Suprapubic skin (tissue), 4 donors: ENCODE data around the gene IL11.
"Not testable (repeated sequence)": the region's sequence is repeated elsewhere in the genome, so short reads cannot be mapped to it uniquely, and the experiment has no call there.

Source experiments
- EP300 ChIP-seq: sonication (generic); formaldehyde crosslinking; IDR thresholded peaks from one replicate; pipeline ENCODE4 v1.6.1; 2017; ENCODE audit warnings: antibody characterized with exemption
- POLR2A ChIP-seq, 2 donors: fragments of 450-650 bp; IDR thresholded peaks; one replicate each; pipeline ENCODE4 v1.6.1; 2017; ENCODE audit warnings: antibody characterized with exemption in 2 of 2, mild to moderate bottlenecking in 2 of 2, moderate library complexity in 2 of 2
- POLR2AphosphoS5 ChIP-seq, 3 donors: sonication (generic); formaldehyde crosslinking; IDR thresholded peaks; one replicate each; pipeline ENCODE4 v1.6.1; 2017; ENCODE audit warnings: antibody characterized with exemption in 3 of 3
- TF ChIP-seq, protein P1 (sequence below), 2 donors: fragments of 200-600 bp in 1 of 2; fragments of 450-650 bp in 1 of 2; sonication (generic) in 1 of 2; IDR thresholded peaks; one replicate each; pipeline ENCODE4 v1.5.1; 2016 to 2019; ENCODE audit warnings: antibody characterized with exemption in 2 of 2, mild to moderate bottlenecking in 1 of 2, moderate library complexity in 1 of 2

- TF ChIP-seq, protein P1, sequence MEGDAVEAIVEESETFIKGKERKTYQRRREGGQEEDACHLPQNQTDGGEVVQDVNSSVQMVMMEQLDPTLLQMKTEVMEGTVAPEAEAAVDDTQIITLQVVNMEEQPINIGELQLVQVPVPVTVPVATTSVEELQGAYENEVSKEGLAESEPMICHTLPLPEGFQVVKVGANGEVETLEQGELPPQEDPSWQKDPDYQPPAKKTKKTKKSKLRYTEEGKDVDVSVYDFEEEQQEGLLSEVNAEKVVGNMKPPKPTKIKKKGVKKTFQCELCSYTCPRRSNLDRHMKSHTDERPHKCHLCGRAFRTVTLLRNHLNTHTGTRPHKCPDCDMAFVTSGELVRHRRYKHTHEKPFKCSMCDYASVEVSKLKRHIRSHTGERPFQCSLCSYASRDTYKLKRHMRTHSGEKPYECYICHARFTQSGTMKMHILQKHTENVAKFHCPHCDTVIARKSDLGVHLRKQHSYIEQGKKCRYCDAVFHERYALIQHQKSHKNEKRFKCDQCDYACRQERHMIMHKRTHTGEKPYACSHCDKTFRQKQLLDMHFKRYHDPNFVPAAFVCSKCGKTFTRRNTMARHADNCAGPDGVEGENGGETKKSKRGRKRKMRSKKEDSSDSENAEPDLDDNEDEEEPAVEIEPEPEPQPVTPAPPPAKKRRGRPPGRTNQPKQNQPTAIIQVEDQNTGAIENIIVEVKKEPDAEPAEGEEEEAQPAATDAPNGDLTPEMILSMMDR (IDR thresholded peaks at IDR 0.05), result not testable (repeated sequence)
- TF ChIP-seq POLR2AphosphoS5 (IDR thresholded peaks at IDR 0.05), result peak in 1 of 3 donors; percentile 97
- peak; percentile 96 to 99 for TF ChIP-seq POLR2A (IDR thresholded peaks at IDR 0.05)
- not testable (repeated sequence) for TF ChIP-seq EP300
Measured at GRCh38 chr19:55407550-55407799, 37.2 kb upstream of the IL11 start, which contains the start of gene UBE2S.
